ENCODE data around the gene SLC7A4. TPM values are rescaled to one million over a fixed set of nuclear protein-coding genes. Genes with fewer than 3 reads are reported as not detected.
A peak's percentile ranks its signal among the peaks of the same experiment; 100 is the strongest.
"Not testable (repeated sequence)": the region's sequence is repeated elsewhere in the genome, so short reads cannot be mapped to it uniquely, and the experiment has no call there.

The SLC7A4 gene
- polyA plus RNA-seq, 1 of the 3 experiments (the other 2 are of a cell fraction) = 0.02 TPM

GRCh38 chr22:21009638-21010425 lies 22.5 kb downstream of the SLC7A4 start:
- Histone ChIP-seq H3K4me3 (ENCODE audit: low read depth in 2 of 2, low read length in 1 of 2) (no peak overlapping the region), H3K4me1 (ENCODE audit: control insufficient read depth in 1 of 2, insufficient read depth in 2 of 2, low read depth in 1 of 2, low read length in 1 of 2) (peaks cover 5 to 21% of the 10 kb centered on the region in 2 experiments; a peak in 3 of 4 replicates), H2AFZ (ENCODE audit: low read depth) (no peak overlapping the region), H3K9me3 (no peaks in the 10 kb centered on the region), H3K4me2 (no peak overlapping the region), H3K36me3 (replicated peaks in 1 of 2; ENCODE audit: control insufficient read depth in 1 of 2, insufficient read depth in 2 of 2, low read length in 1 of 2) (peaks cover 0 to 4% of the 10 kb centered on the region in 2 experiments), H3K27ac (ENCODE audit: low read depth in 2 of 2, low read length in 1 of 2) (no peak overlapping the region), H3K79me2 (ENCODE audit: insufficient read depth) (peaks cover 7% of the 10 kb centered on the region; the same call in 1 of the 2 replicates), H3F3A (replicated peaks; ENCODE audit: insufficient read depth) (peaks cover 5% of the 10 kb centered on the region), H3K9me2 (no peaks in the 10 kb centered on the region), H3K9ac (no peak overlapping the region), H4K20me1 (ENCODE audit: insufficient read depth) (no peaks in the 10 kb centered on the region), H3K27me3 (ENCODE audit: insufficient read depth) (no peaks in the 10 kb centered on the region)
- no peak for DNase-seq
- 74% methylated on average over 8 of the region's 10 CpGs for WGBS (ENCODE audit: low lambda C conversion rate)
- ChIA-PET POLR2A (interaction anchor here (1.2 kb wide), 1 partner anchor 28 kb away, joined by 3 read pairs; the partner anchor contains the start of gene LZTR1), CTCF (interaction anchor here (1.0 kb wide), 1 partner anchor 28 kb away, joined by 3 read pairs; the partner anchor contains the start of gene LZTR1)
- no peak for TF ChIP-seq MEF2A (IDR thresholded peaks at IDR 0.05; ENCODE audit: borderline replicate concordance, low read depth)
- TF ChIP-seq, protein P1, sequence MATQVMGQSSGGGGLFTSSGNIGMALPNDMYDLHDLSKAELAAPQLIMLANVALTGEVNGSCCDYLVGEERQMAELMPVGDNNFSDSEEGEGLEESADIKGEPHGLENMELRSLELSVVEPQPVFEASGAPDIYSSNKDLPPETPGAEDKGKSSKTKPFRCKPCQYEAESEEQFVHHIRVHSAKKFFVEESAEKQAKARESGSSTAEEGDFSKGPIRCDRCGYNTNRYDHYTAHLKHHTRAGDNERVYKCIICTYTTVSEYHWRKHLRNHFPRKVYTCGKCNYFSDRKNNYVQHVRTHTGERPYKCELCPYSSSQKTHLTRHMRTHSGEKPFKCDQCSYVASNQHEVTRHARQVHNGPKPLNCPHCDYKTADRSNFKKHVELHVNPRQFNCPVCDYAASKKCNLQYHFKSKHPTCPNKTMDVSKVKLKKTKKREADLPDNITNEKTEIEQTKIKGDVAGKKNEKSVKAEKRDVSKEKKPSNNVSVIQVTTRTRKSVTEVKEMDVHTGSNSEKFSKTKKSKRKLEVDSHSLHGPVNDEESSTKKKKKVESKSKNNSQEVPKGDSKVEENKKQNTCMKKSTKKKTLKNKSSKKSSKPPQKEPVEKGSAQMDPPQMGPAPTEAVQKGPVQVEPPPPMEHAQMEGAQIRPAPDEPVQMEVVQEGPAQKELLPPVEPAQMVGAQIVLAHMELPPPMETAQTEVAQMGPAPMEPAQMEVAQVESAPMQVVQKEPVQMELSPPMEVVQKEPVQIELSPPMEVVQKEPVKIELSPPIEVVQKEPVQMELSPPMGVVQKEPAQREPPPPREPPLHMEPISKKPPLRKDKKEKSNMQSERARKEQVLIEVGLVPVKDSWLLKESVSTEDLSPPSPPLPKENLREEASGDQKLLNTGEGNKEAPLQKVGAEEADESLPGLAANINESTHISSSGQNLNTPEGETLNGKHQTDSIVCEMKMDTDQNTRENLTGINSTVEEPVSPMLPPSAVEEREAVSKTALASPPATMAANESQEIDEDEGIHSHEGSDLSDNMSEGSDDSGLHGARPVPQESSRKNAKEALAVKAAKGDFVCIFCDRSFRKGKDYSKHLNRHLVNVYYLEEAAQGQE (IDR thresholded peaks at IDR 0.05; ENCODE audit: low read depth, low read length) = peak; percentile 97

- H3K9me2 ChIP-seq; H3K4me2 ChIP-seq; POLR2A ChIA-PET; H3K9me3 ChIP-seq; H3F3A ChIP-seq (replicated peaks; ENCODE audit: insufficient read depth); DNase-seq; CTCF ChIA-PET; H3K27ac ChIP-seq (ENCODE audit: low read depth in 2 of 2, low read length in 1 of 2); H3K79me2 ChIP-seq (ENCODE audit: insufficient read depth); H3K27me3 ChIP-seq (ENCODE audit: insufficient read depth); H3K36me3 ChIP-seq (replicated peaks in 1 of 2; ENCODE audit: control insufficient read depth in 1 of 2, insufficient read depth in 2 of 2, low read length in 1 of 2); H3K4me3 ChIP-seq (ENCODE audit: low read depth in 2 of 2, low read length in 1 of 2); H4K20me1 ChIP-seq (ENCODE audit: insufficient read depth); H3K9ac ChIP-seq; H2AFZ ChIP-seq (ENCODE audit: low read depth): not testable (repeated sequence)
- 92% methylated on average over 9 of the region's 13 CpGs for WGBS (ENCODE audit: low lambda C conversion rate)
- H3K4me1 ChIP-seq (ENCODE audit: control insufficient read depth in 1 of 2, insufficient read depth in 2 of 2, low read depth in 1 of 2, low read length in 1 of 2) = peaks cover 0 to 15% of the 10 kb centered on the region in 2 experiments; a peak in 1 of 4 replicates
Observed at GRCh38 chr22:21009208-21009607, 23.2 kb downstream of the SLC7A4 start.

- no peak overlapping the region for H2AFZ ChIP-seq (ENCODE audit: low read depth)
- peaks cover 7 to 17% of the 10 kb centered on the region in 2 experiments for H3K36me3 ChIP-seq (replicated peaks in 1 of 2; ENCODE audit: control insufficient read depth in 1 of 2, insufficient read depth in 2 of 2, low read length in 1 of 2)
- WGBS (ENCODE audit: low lambda C conversion rate) = 90% methylated on average over 4 of the region's 4 CpGs
- 0 out of 4 replicates have a peak overlapping the region, but pooled peaks of 1 of the 2 experiments have one; percentile 5 for H3K27ac ChIP-seq (ENCODE audit: low read depth in 2 of 2, low read length in 1 of 2)
- H3K9me3 ChIP-seq = no peaks in the 10 kb centered on the region
- H3K79me2 ChIP-seq (ENCODE audit: insufficient read depth) = peaks cover 37% of the 10 kb centered on the region
- H3K4me3 ChIP-seq (ENCODE audit: low read depth in 2 of 2, low read length in 1 of 2) = no peak overlapping the region; a peak in 2 of 4 replicates
- H3K4me2 ChIP-seq = peak overlapping the region; percentile 95; the same call in 1 of the 2 replicates
- H4K20me1 ChIP-seq (ENCODE audit: insufficient read depth) = 0 out of 2 replicates have a peak, but pooled peaks cover 2% of the 10 kb centered on the region
- peaks cover 12 to 37% of the 10 kb centered on the region in 2 experiments; a peak in 3 of 4 replicates for H3K4me1 ChIP-seq (ENCODE audit: control insufficient read depth in 1 of 2, insufficient read depth in 2 of 2, low read depth in 1 of 2, low read length in 1 of 2)
- DNase-seq = no peak
- H3K9me2 ChIP-seq = no peaks in the 10 kb centered on the region
- H3K9ac ChIP-seq = no peak overlapping the region
- peaks cover 16% of the 10 kb centered on the region for H3F3A ChIP-seq (replicated peaks; ENCODE audit: insufficient read depth)
- no peaks in the 10 kb centered on the region for H3K27me3 ChIP-seq (ENCODE audit: insufficient read depth)
- TF ChIP-seq CHD2 (IDR thresholded peaks at IDR 0.05; ENCODE audit: low read length, partially characterized antibody) = no peak
- TF ChIP-seq JUND (IDR thresholded peaks at IDR 0.05) = no peak
- no peak for TF ChIP-seq EZH2phosphoT487 (IDR thresholded peaks at IDR 0.05; ENCODE audit: borderline replicate concordance, low read depth)
- TF ChIP-seq SIN3A (IDR thresholded peaks at IDR 0.05; ENCODE audit: borderline replicate concordance, low read depth, low read length) = no peak
- ChIA-PET CTCF (interaction anchor here (2.1 to 2.6 kb wide), 3 partner anchors 9 to 119 kb away, joined by 9 to 11 read pairs (median 9); no protein-coding TSS in a partner anchor), POLR2A (interaction anchor here (0.7 to 3.3 kb wide), 2 partner anchors 10 to 22 kb away, joined by 3 to 34 read pairs; partner anchors contain the start of genes LZTR1 and P2RX6)
Observed at GRCh38 chr22:21003782-21004181, 28.6 kb downstream of the SLC7A4 start.

All from SK-N-SH (cell line).